ENCODE results near the gene NLRP3.

- TF ChIP-seq SMC3 (IDR thresholded peaks at IDR 0.05; ENCODE audit: borderline replicate concordance, low read length) (no peak), KDM1A (IDR thresholded peaks at IDR 0.05; ENCODE audit: borderline replicate concordance) (no peak)
Measured at GRCh38 chr1:247386687-247387086, 29.3 kb upstream of the NLRP3 start.
